SU-DHL-6 (cell line): ENCODE results near the gene NCKAP5.

Source experiments
- H2AFZ ChIP-seq: fragments of 200-600 bp; sonication (generic); 2 replicates; pipeline ENCODE4 v1.6.1; 2014; ENCODE audit warnings: low read depth, mild to moderate bottlenecking, moderate library complexity, mixed read lengths, antibody characterized with exemption, low read length; ENCODE audit not compliant: severe bottlenecking
- H3F3A ChIP-seq: fragments of 200-600 bp; shearing (Covaris generic); 2 replicates; pipeline ENCODE4 v1.6.0; 2016; ENCODE audit warnings: antibody characterized with exemption, mild to moderate bottlenecking; ENCODE audit not compliant: insufficient read depth
- H3K27ac ChIP-seq: fragments of 200-600 bp; sonication (generic); 2 replicates; pipeline ENCODE4 v1.5.1; 2016; ENCODE audit warnings: low read depth, mild to moderate bottlenecking, low read length, moderate library complexity, mixed read lengths
- H3K27me3 ChIP-seq: fragments of 200-600 bp; sonication (generic), shearing (Covaris generic); 2 replicates; pipeline ENCODE4 v1.6.0; 2014; ENCODE audit warnings: mild to moderate bottlenecking, low read length
- H3K36me3 ChIP-seq: fragments of 200-600 bp; sonication (generic); 2 replicates; pipeline ENCODE4 v1.6.1; 2014; ENCODE audit warnings: mild to moderate bottlenecking, low read length, mixed read lengths
- H3K4me2 ChIP-seq: fragments of 300-600, 200-600 bp; shearing (Covaris generic), sonication (generic); 2 replicates; pipeline ENCODE4 v1.6.0; 2014; ENCODE audit warnings: low read length, low read depth, mild to moderate bottlenecking; ENCODE audit not compliant: poor library complexity, severe bottlenecking
- H3K4me3 ChIP-seq: fragments of 200-600 bp; sonication (generic); 2 replicates; pipeline ENCODE4 v1.5.1; 2014; ENCODE audit warnings: antibody characterized with exemption, low read length, mild to moderate bottlenecking, mixed read lengths; ENCODE audit not compliant: insufficient read depth, poor library complexity, severe bottlenecking
- H3K79me2 ChIP-seq: fragments of 200-600 bp; sonication (generic); 2 replicates; pipeline ENCODE4 v1.6.1; 2014; ENCODE audit warnings: mild to moderate bottlenecking, low read length, moderate library complexity; ENCODE audit not compliant: insufficient read depth
- H3K9ac ChIP-seq: fragments of 200-600 bp; sonication (generic); 2 replicates; pipeline ENCODE4 v1.7.0; 2014; ENCODE audit warnings: mild to moderate bottlenecking, low read length
- H3K9me2 ChIP-seq: fragments of 200-600 bp; sonication (generic); replicated peaks from 2 replicates; pipeline ENCODE4 v1.6.1; 2014; ENCODE audit warnings: low read length; ENCODE audit not compliant: insufficient read depth
- H3K9me3 ChIP-seq: fragments of 200-600 bp; sonication (generic); 2 replicates; pipeline ENCODE4 v1.6.1; 2014; ENCODE audit warnings: low read length, mixed read lengths; ENCODE audit not compliant: insufficient read depth
- H4K20me1 ChIP-seq: fragments of 200-600 bp; sonication (generic); 2 replicates; pipeline ENCODE4 v1.6.1; 2014; ENCODE audit warnings: low read depth, mild to moderate bottlenecking, antibody characterized with exemption, low read length, moderate library complexity, mixed read lengths
- CTCF ChIP-seq: fragments of 200-600 bp; sonication (generic); IDR thresholded peaks from one replicate; pipeline ENCODE4 v1.5.1; 2017; ENCODE audit warnings: antibody characterized with exemption, mild to moderate bottlenecking, low read length, moderate library complexity; ENCODE audit not compliant: insufficient read depth, poor library complexity, severe bottlenecking
- EZH2phosphoT487 ChIP-seq: fragments of 200-600 bp; sonication (generic), shearing (Covaris generic); conservative IDR thresholded peaks from 2 replicates; pipeline ENCODE4 v1.6.1; 2018; ENCODE audit warnings: mild to moderate bottlenecking, antibody characterized with exemption, low read length, moderate library complexity, mixed read lengths

Gene NCKAP5

GRCh38 chr2:133326652-133327397, 241.4 kb downstream of the NCKAP5 start:
- Histone ChIP-seq H4K20me1 (no peaks in the 10 kb centered on the region), H3F3A (no peaks in the 10 kb centered on the region), H3K9me3 (no peaks in the 10 kb centered on the region), H3K9ac (no peak overlapping the region), H3K79me2 (no peaks in the 10 kb centered on the region), H3K36me3 (no peaks in the 10 kb centered on the region), H2AFZ (no peak overlapping the region), H3K27ac (no peak overlapping the region), H3K4me3 (no peak overlapping the region), H3K9me2 (no peaks in the 10 kb centered on the region), H3K4me2 (no peak overlapping the region), H3K27me3 (no peaks in the 10 kb centered on the region)
- TF ChIP-seq CTCF (no peak), EZH2phosphoT487 (no peak)

GRCh38 chr2:133324150-133324561, 244.1 kb downstream of the NCKAP5 start:
- H3K79me2 ChIP-seq: no peaks in the 10 kb centered on the region
- H3F3A ChIP-seq: no peaks in the 10 kb centered on the region
- H3K27ac ChIP-seq: no peak overlapping the region
- TF ChIP-seq EZH2phosphoT487 (no peak), CTCF (no peak)
- no peak overlapping the region for H2AFZ ChIP-seq
- no peak overlapping the region for H3K4me2 ChIP-seq
- H3K9ac ChIP-seq: no peak overlapping the region
- H3K9me3 ChIP-seq: no peaks in the 10 kb centered on the region
- no peak overlapping the region for H3K4me3 ChIP-seq
- H3K27me3 ChIP-seq: no peaks in the 10 kb centered on the region
- H3K9me2 ChIP-seq: no peaks in the 10 kb centered on the region
- H4K20me1 ChIP-seq: no peaks in the 10 kb centered on the region
- H3K36me3 ChIP-seq: no peaks in the 10 kb centered on the region

- no peak for TF ChIP-seq EZH2phosphoT487
- no peaks in the 10 kb centered on the region for H3K9me3 ChIP-seq
- H3K9ac ChIP-seq: no peak overlapping the region
- no peak overlapping the region for H3K4me3 ChIP-seq
- no peaks in the 10 kb centered on the region for H3K79me2 ChIP-seq
- no peak overlapping the region for H3K27ac ChIP-seq
- no peaks in the 10 kb centered on the region for H3K36me3 ChIP-seq
- no peak overlapping the region for H2AFZ ChIP-seq
- H3K9me2 ChIP-seq: no peaks in the 10 kb centered on the region
- no peaks in the 10 kb centered on the region for H4K20me1 ChIP-seq
- no peak overlapping the region for H3K4me2 ChIP-seq
- H3K27me3 ChIP-seq: no peaks in the 10 kb centered on the region
- no peaks in the 10 kb centered on the region for H3F3A ChIP-seq
Measured at GRCh38 chr2:133322909-133323308, 245.4 kb downstream of the NCKAP5 start.

GRCh38 chr2:133317178-133317577, 251.1 kb downstream of the NCKAP5 start:
- Histone ChIP-seq H3K9ac (no peak overlapping the region), H3K79me2 (no peaks in the 10 kb centered on the region), H4K20me1 (no peaks in the 10 kb centered on the region), H3K27ac (no peak overlapping the region), H2AFZ (no peak overlapping the region), H3K4me2 (no peak overlapping the region), H3F3A (no peaks in the 10 kb centered on the region), H3K27me3 (no peaks in the 10 kb centered on the region), H3K36me3 (no peaks in the 10 kb centered on the region), H3K4me3 (no peak overlapping the region), H3K9me3 (no peaks in the 10 kb centered on the region), H3K9me2 (no peaks in the 10 kb centered on the region)
- TF ChIP-seq EZH2phosphoT487 (no peak), CTCF (no peak)
